H9 (cell line): Measurements from ENCODE around the gene PITX3. TPM values are rescaled to one million over a fixed set of nuclear protein-coding genes. Genes with fewer than 3 reads are reported as not detected.

ENCODE experiments used
- DNase-seq: peaks from one replicate; pipeline ENCODE4 v3.0.0-alpha.2; 2017
- H2AFZ ChIP-seq: one replicate; pipeline ENCODE4 v1.6.1; 2013; ENCODE audit warnings: mild to moderate bottlenecking, low read length, control low read depth, moderate library complexity
- H2AK5ac ChIP-seq: 2 replicates; pipeline ENCODE4 v1.6.1; 2013; ENCODE audit warnings: low read length, control low read depth, mixed read lengths; ENCODE audit not compliant: insufficient read length
- H2BK120ac ChIP-seq: one replicate; pipeline ENCODE4 v1.6.1; 2013; ENCODE audit warnings: low read depth, mild to moderate bottlenecking, low read length, control low read depth, inconsistent platforms; ENCODE audit not compliant: poor library complexity, severe bottlenecking
- H2BK12ac ChIP-seq: 2 replicates; pipeline ENCODE4 v1.6.1; 2013; ENCODE audit warnings: low read length, control low read depth, mixed read lengths, low read depth; ENCODE audit not compliant: insufficient read length
- H2BK15ac ChIP-seq: 2 replicates; pipeline ENCODE4 v1.6.1; 2013; ENCODE audit warnings: low read depth, low read length, control low read depth
- H2BK20ac ChIP-seq: one replicate; pipeline ENCODE4 v1.6.1; 2013; ENCODE audit warnings: low read depth, mild to moderate bottlenecking, low read length, control low read depth, inconsistent platforms; ENCODE audit not compliant: poor library complexity, severe bottlenecking
- H2BK5ac ChIP-seq: 2 replicates; pipeline ENCODE4 v1.6.1; 2013; ENCODE audit warnings: low read length, control low read depth, mixed read lengths; ENCODE audit not compliant: insufficient read length
- H3K14ac ChIP-seq: 2 replicates; pipeline ENCODE4 v1.6.1; 2013; ENCODE audit warnings: low read length, control low read depth; ENCODE audit not compliant: insufficient read depth
- H3K18ac ChIP-seq: 2 replicates; pipeline ENCODE4 v1.6.1; 2013; ENCODE audit warnings: low read depth, mild to moderate bottlenecking, mixed read lengths, low read length, control low read depth; ENCODE audit not compliant: insufficient read length
- H3K23ac ChIP-seq: 2 replicates; pipeline ENCODE4 v1.6.1; 2013; ENCODE audit warnings: low read length, control low read depth, mixed read lengths, low read depth; ENCODE audit not compliant: insufficient read length
- H3K23me2 ChIP-seq: 2 replicates; pipeline ENCODE4 v1.6.1; 2013; ENCODE audit warnings: low read depth, mild to moderate bottlenecking, mixed read lengths, low read length, control low read depth; ENCODE audit not compliant: insufficient read length, poor library complexity, severe bottlenecking
- H3K27ac ChIP-seq: 2 replicates; pipeline ENCODE4 v1.5.1; 2013; ENCODE audit warnings: low read length, control low read depth, mixed read lengths, low read depth; ENCODE audit not compliant: insufficient read length
- H3K27me3 ChIP-seq: 2 replicates; pipeline ENCODE4 v1.6.1; 2013; ENCODE audit warnings: low read length, control low read depth, inconsistent platforms; ENCODE audit not compliant: insufficient read depth
- H3K4ac ChIP-seq: 2 replicates; pipeline ENCODE4 v1.6.1; 2013; ENCODE audit warnings: low read depth, mild to moderate bottlenecking, control low read depth, inconsistent platforms, low read length, moderate library complexity
- H3K4me1 ChIP-seq: 2 replicates; pipeline ENCODE4 v1.6.1; 2013; ENCODE audit warnings: low read length, control low read depth, inconsistent platforms; ENCODE audit not compliant: insufficient read depth
- H3K4me2 ChIP-seq: 2 replicates; pipeline ENCODE4 v1.6.1; 2013; ENCODE audit warnings: low read length, control low read depth, mixed read lengths; ENCODE audit not compliant: insufficient read length, insufficient read depth
- H3K56ac ChIP-seq: 2 replicates; pipeline ENCODE4 v1.6.1; 2013; ENCODE audit warnings: low read depth, mild to moderate bottlenecking, mixed read lengths, low read length, control low read depth; ENCODE audit not compliant: insufficient read length
- H3K79me1 ChIP-seq: 2 replicates; pipeline ENCODE4 v1.6.1; 2013; ENCODE audit warnings: low read depth, mild to moderate bottlenecking, moderate library complexity, low read length, control low read depth, inconsistent platforms; ENCODE audit not compliant: insufficient read depth, poor library complexity, severe bottlenecking
- H3K79me2 ChIP-seq: 2 replicates; pipeline ENCODE4 v1.6.1; 2013; ENCODE audit warnings: low read length, control low read depth, inconsistent platforms; ENCODE audit not compliant: insufficient read depth
- H3K9ac ChIP-seq: 2 replicates; pipeline ENCODE4 v1.6.1; 2013; ENCODE audit warnings: low read length, control low read depth, mixed read lengths; ENCODE audit not compliant: insufficient read length; ENCODE audit errors: extremely low read depth
- H3K9me3 ChIP-seq: one replicate; pipeline ENCODE4 v1.6.1; 2013; ENCODE audit warnings: low read depth, low read length, inconsistent platforms; ENCODE audit not compliant: control insufficient read depth
- H3T11ph ChIP-seq: one replicate; pipeline ENCODE4 v1.6.1; 2013; ENCODE audit warnings: mild to moderate bottlenecking, low read length, control low read depth, inconsistent platforms
- H4K20me1 ChIP-seq: one replicate; pipeline ENCODE4 v1.6.1; 2013; ENCODE audit not compliant: control insufficient read depth, insufficient read length, insufficient read depth
- H4K5ac ChIP-seq: 2 replicates; pipeline ENCODE4 v1.6.1; 2013; ENCODE audit warnings: low read depth, mild to moderate bottlenecking, mixed read lengths, low read length, control low read depth; ENCODE audit not compliant: insufficient read length
- H4K8ac ChIP-seq: replicated peaks from 2 replicates; pipeline ENCODE4 v1.6.1; 2013; ENCODE audit warnings: low read length, control low read depth, mixed read lengths, low read depth; ENCODE audit not compliant: insufficient read length
- H4K91ac ChIP-seq: 2 replicates; pipeline ENCODE4 v1.6.1; 2013; ENCODE audit warnings: low read depth, mild to moderate bottlenecking, moderate library complexity, mixed read lengths, low read length, control low read depth; ENCODE audit not compliant: insufficient read length
- H3K27ac Mint-ChIP-seq, 3 experiments: 2 replicates in 2 of 3; 3 replicates in 1 of 3; pipeline ENCODE4 v1.8.0; 2020 to 2021; ENCODE audit warnings: mixed read lengths in 3 of 3, mild to moderate bottlenecking in 1 of 3, moderate library complexity in 1 of 3
- H3K27me3 Mint-ChIP-seq: 2 replicates; pipeline ENCODE4 v1.8.0; 2021; ENCODE audit warnings: low read depth, mild to moderate bottlenecking, moderate library complexity, mixed read lengths
- H3K36me3 Mint-ChIP-seq, 3 experiments: 2 replicates in 2 of 3; 3 replicates in 1 of 3; pipeline ENCODE4 v1.8.0; 2020 to 2021; ENCODE audit warnings: low read depth in 3 of 3, mixed read lengths in 3 of 3; ENCODE audit not compliant: insufficient read depth in 1 of 3
- H3K4me1 Mint-ChIP-seq, 2 experiments: 2 replicates each; pipeline ENCODE4 v1.8.0; 2020; ENCODE audit warnings: mixed read lengths in 2 of 2
- H3K4me3 Mint-ChIP-seq, 2 experiments: 2 replicates in 1 of 2; 3 replicates in 1 of 2; pipeline ENCODE4 v1.8.0; 2020 to 2021; ENCODE audit warnings: mild to moderate bottlenecking in 2 of 2, mixed read lengths in 2 of 2, moderate library complexity in 1 of 2
- H3K9me3 Mint-ChIP-seq, 2 experiments: 2 replicates in 1 of 2; 3 replicates in 1 of 2; pipeline ENCODE4 v1.8.0; 2020; ENCODE audit warnings: mild to moderate bottlenecking in 2 of 2, mixed read lengths in 2 of 2, moderate library complexity in 1 of 2
- CTCF ChIP-seq: fragments of 200-600 bp; sonication (generic); conservative IDR thresholded peaks from 3 replicates; pipeline ENCODE4 v1.8.0; 2021; ENCODE audit warnings: antibody characterized with exemption, mild to moderate bottlenecking
- WGBS: extraction: QIAGEN DNeasy Blood & Tissue Kit; methylation state at CpG from one replicate; pipeline ENCODE4 v1.1.7; 2013; ENCODE audit warnings: missing lambda C conversion rate, low lambda C conversion rate, mixed read lengths; ENCODE audit not compliant: insufficient read length; ENCODE audit errors: extremely low coverage; 5-methylcytosine and 5-hydroxymethylcytosine counted together
- total RNA-seq: library from RNA; stranded (reverse); gene quantifications from 2 replicates; pipeline ENCODE4 v1.2.1, GENCODE V29; 2021

PITX3 gene
- total RNA-seq, 1 experiment from 2014 or later: not detected

- Histone ChIP-seq H2AFZ (no peak overlapping the region), H2BK20ac (no peak overlapping the region), H2BK12ac (no peak overlapping the region), H3K4me2 (no peak overlapping the region), H3K27me3 (no peaks in the 10 kb centered on the region), H4K91ac (no peak overlapping the region), H3K23me2 (no peaks in the 10 kb centered on the region), H4K20me1 (no peaks in the 10 kb centered on the region), H4K8ac (no peak overlapping the region), H3K4ac (no peak overlapping the region), H3K14ac (no peak overlapping the region), H4K5ac (no peak overlapping the region), H3K79me2 (no peaks in the 10 kb centered on the region), H3K9me3 (no peaks in the 10 kb centered on the region), H2BK120ac (no peak overlapping the region), H3K4me1 (no peaks in the 10 kb centered on the region), H3K23ac (no peak overlapping the region), H3K27ac (no peak overlapping the region), H3K56ac (no peak overlapping the region), H2BK5ac (no peak overlapping the region), H3K79me1 (peaks cover 3% of the 10 kb centered on the region), H2AK5ac (no peak overlapping the region), H3K9ac (no peak overlapping the region), H3T11ph (no peak overlapping the region), H2BK15ac (no peak overlapping the region), H3K18ac (no peak overlapping the region)
- H3K9me3 Mint-ChIP-seq: no peaks in the 10 kb centered on the region
- no peaks in the 10 kb centered on the region for H3K27me3 Mint-ChIP-seq
- H3K4me3 Mint-ChIP-seq: no peak overlapping the region
- H3K36me3 Mint-ChIP-seq: peaks cover 0 to 17% (median 16%) of the 10 kb centered on the region in 3 experiments; a peak in 5 of 7 replicates
- no peak overlapping the region for H3K27ac Mint-ChIP-seq
- H3K4me1 Mint-ChIP-seq: peaks cover 4% of the 10 kb centered on the region in 2 experiments; a peak in 2 of 4 replicates
- no CpG with 5 or more reads among the region's 4 CpGs for WGBS
- TF ChIP-seq CTCF: no peak
- DNase-seq: no peak
Observed at GRCh38 chr10:102264371-102264770, 23.1 kb upstream of the PITX3 start.
